ENCODE data around the gene CDC27.

GRCh38 chr17:47235923-47236322, 46.8 kb upstream of the CDC27 start:
- TF ChIP-seq POLR2A (IDR thresholded peaks at IDR 0.05; ENCODE audit: low read depth, low read length) (no peak), TAF1 (IDR thresholded peaks at IDR 0.05; ENCODE audit: low read depth, low read length) (no peak), POLR2AphosphoS5 (IDR thresholded peaks at IDR 0.05; ENCODE audit: low read depth, low read length) (no peak), PAX5 (IDR thresholded peaks at IDR 0.05; ENCODE audit: insufficient read depth, low read length, severe bottlenecking) (no peak)

All from GM12891 (cell line).